B cell (primary cell): Measurements from ENCODE around the gene CARHSP1. TPM values are rescaled to one million over a fixed set of nuclear protein-coding genes. Genes with fewer than 3 reads are reported as not detected.

Source experiments
- ATAC-seq: fragments of 200-7000 bp; cut with Tn5 transposase; one replicate; pipeline ENCODE4 v1.10.0; 2021; ENCODE audit warnings: low read depth, mild to moderate bottlenecking, moderate number of reproducible peaks, moderate library complexity
- CTCF ChIA-PET: fragments of 350-600 bp; sonication (Branson Sonifier 250); formaldehyde crosslinking; loops from one replicate; lab custom pipeline; 2021; ENCODE audit warnings: antibody characterized with exemption, inconsistent platforms; lab: Charles Lee
- POLR2A ChIA-PET: fragments of 350-600 bp; sonication (Branson Sonifier 250); formaldehyde crosslinking; loops from one replicate; lab custom pipeline; 2021; ENCODE audit warnings: antibody characterized with exemption; lab: Charles Lee
- DNase-seq: peaks from one replicate; pipeline ENCODE4 v3.0.0; 2013
- H2AFZ ChIP-seq: 2 replicates; pipeline ENCODE4 v1.6.1; 2012; ENCODE audit warnings: mild to moderate bottlenecking, low read depth, low read length; ENCODE audit not compliant: insufficient read depth, poor library complexity, severe bottlenecking
- H3K27ac ChIP-seq, 2 donors: 1 replicate in 1 of 2; 2 replicates in 1 of 2; pipeline ENCODE4 v1.5.1; 2012 to 2013; ENCODE audit warnings: low read length in 2 of 2, mild to moderate bottlenecking in 2 of 2, moderate library complexity in 1 of 2
- H3K27me3 ChIP-seq, 4 experiments: fragments of 200-600 bp in 1 of 4; sonication (generic) in 1 of 4; replicated peaks in 1 of 4; 1 replicate in 2 of 4; 2 replicates in 2 of 4; pipeline versions ENCODE4 v1.6.1 to v1.7.0; 2013 to 2016; ENCODE audit warnings: low read length in 3 of 4, mild to moderate bottlenecking in 2 of 4, mixed read lengths in 1 of 4, moderate library complexity in 1 of 4; ENCODE audit not compliant: insufficient read depth in 4 of 4, control insufficient read depth in 3 of 4; ENCODE audit errors: control extremely low read depth in 1 of 4
- H3K36me3 ChIP-seq, 2 experiments: replicated peaks in 1 of 2; 1 replicate in 1 of 2; 2 replicates in 1 of 2; pipeline versions ENCODE4 v1.6.1 to v1.7.1; 2013; ENCODE audit warnings: low read length in 1 of 2; ENCODE audit not compliant: insufficient read depth in 2 of 2, control insufficient read depth in 1 of 2; ENCODE audit errors: control extremely low read depth in 1 of 2, extremely low read depth in 1 of 2
- H3K4me1 ChIP-seq, 2 donors: fragments of 200-600 bp in 1 of 2; sonication (generic) in 1 of 2; 1 replicate in 1 of 2; 2 replicates in 1 of 2; pipeline versions ENCODE4 v1.5.1 to v1.6.1; 2013 to 2017; ENCODE audit warnings: low read length in 2 of 2; ENCODE audit not compliant: control insufficient read depth in 2 of 2, insufficient read depth in 2 of 2
- H3K4me2 ChIP-seq: replicated peaks from 2 replicates; pipeline ENCODE3; 2012; ENCODE audit warnings: mild to moderate bottlenecking, low read depth, low read length; ENCODE audit not compliant: poor library complexity, severe bottlenecking
- H3K4me3 ChIP-seq, 5 experiments: fragments of 200-600 bp in 1 of 5; sonication (generic) in 1 of 5; 1 replicate in 3 of 5; 2 replicates in 2 of 5; pipeline versions ENCODE4 v1.5.1 to v1.7.0; 2011 to 2016; ENCODE audit warnings: low read length in 4 of 5, mild to moderate bottlenecking in 4 of 5, low read depth in 2 of 5, control low read depth in 1 of 5, moderate library complexity in 1 of 5; ENCODE audit not compliant: insufficient read depth in 1 of 5; ENCODE audit errors: control extremely low read depth in 1 of 5, extremely low read depth in 1 of 5
- H3K79me2 ChIP-seq: fragments of 200-600 bp; sonication (generic); one replicate; pipeline ENCODE4 v1.6.0; 2016; ENCODE audit warnings: low read length; ENCODE audit not compliant: control insufficient read depth, insufficient read depth
- H3K9ac ChIP-seq: fragments of 200-600 bp; sonication (generic); 2 replicates; pipeline ENCODE4 v1.6.1; 2017; ENCODE audit warnings: mild to moderate bottlenecking, low read length, moderate library complexity
- H3K9me3 ChIP-seq, 3 donors: one replicate each; pipeline versions ENCODE4 v1.6.1 to v1.7.1; 2013; ENCODE audit warnings: low read length in 2 of 3; ENCODE audit not compliant: control insufficient read depth in 2 of 3, insufficient read depth in 1 of 3; ENCODE audit errors: control extremely low read depth in 1 of 3
- H4K20me1 ChIP-seq: 2 replicates; pipeline ENCODE4 v1.6.0; 2012; ENCODE audit warnings: mild to moderate bottlenecking, low read length; ENCODE audit not compliant: insufficient read depth, control insufficient read depth, poor library complexity, severe bottlenecking
- H3K27ac Mint-ChIP-seq: one replicate; pipeline ENCODE4 v1.8.0; 2021; ENCODE audit warnings: mixed read lengths
- H3K27me3 Mint-ChIP-seq: one replicate; pipeline ENCODE4 v1.8.0; 2021; ENCODE audit warnings: mixed read lengths
- H3K4me1 Mint-ChIP-seq: one replicate; pipeline ENCODE4 v1.8.0; 2021; ENCODE audit warnings: mixed read lengths
- H3K4me3 Mint-ChIP-seq: one replicate; pipeline ENCODE4 v1.8.0; 2021; ENCODE audit warnings: mixed read lengths
- H3K9me3 Mint-ChIP-seq: one replicate; pipeline ENCODE4 v1.8.0; 2022; ENCODE audit warnings: mixed read lengths; ENCODE audit not compliant: insufficient read depth
- CTCF ChIP-seq: fragments of 200-600 bp; IDR thresholded peaks from one replicate; pipeline ENCODE4 v1.8.0; 2022; ENCODE audit warnings: antibody characterized with exemption, mild to moderate bottlenecking
- EZH2 ChIP-seq: IDR thresholded peaks from 2 replicates; pipeline ENCODE4 v1.6.1; 2012; ENCODE audit warnings: borderline replicate concordance, low read depth, mild to moderate bottlenecking, moderate library complexity, low read length; ENCODE audit not compliant: insufficient read depth, poor library complexity, severe bottlenecking
- WGBS: methylation state at CpG from one replicate; pipeline ENCODE4 v1.1.5; 2013; ENCODE audit warnings: missing lambda C conversion rate; ENCODE audit not compliant: insufficient coverage; 5-methylcytosine and 5-hydroxymethylcytosine counted together
- intact Hi-C: fragments of 100-400 bp; cut with micrococcal nuclease; formaldehyde crosslinking; loops from one replicate; pipeline ENCODE4 v1.10.0; 2022
- polyA plus RNA-seq: library from polyadenylated mRNA; depleted of rRNA; stranded (reverse); fragments of >200 nt; gene quantifications from 2 replicates; pipeline ENCODE4 v1.2.3, GENCODE V29; 2012
- total RNA-seq, 2 donors: library from RNA; stranded (reverse); fragments of 120-200 nt in 1 of 2; gene quantifications; 1 replicate in 1 of 2; 2 replicates in 1 of 2; pipeline versions ENCODE4 v1.2.3 to v1.2.4, GENCODE V29; 2013 to 2022

CARHSP1 gene
- total and polyA plus RNA-seq, 2 donors (not counting 1 experiment from before 2014, with no cell fraction given) = 26.5 to 63.1 TPM

GRCh38 chr16:8812162-8812843 lies 56.5 kb downstream of the CARHSP1 start:
- H3K9me3 ChIP-seq = no peaks in the 10 kb centered on the region
- H2AFZ ChIP-seq = no peak overlapping the region
- Mint-ChIP-seq H3K27ac (no peak overlapping the region), H3K27me3 (no peaks in the 10 kb centered on the region), H3K9me3 (no peaks in the 10 kb centered on the region), H3K4me3 (no peak overlapping the region), H3K4me1 (peaks cover 2% of the 10 kb centered on the region)
- DNase-seq (no peak), ATAC-seq (no peak)
- H3K79me2 ChIP-seq = peaks cover 8% of the 10 kb centered on the region
- no peak overlapping the region for H3K4me2 ChIP-seq
- intact Hi-C loops = no loop called here
- peaks cover 5% of the 10 kb centered on the region for H4K20me1 ChIP-seq
- no peak overlapping the region for H3K9ac ChIP-seq
- TF ChIP-seq CTCF (no peak), EZH2 (no peak)
- H3K4me1 ChIP-seq = no peaks in the 10 kb centered on the region
- CTCF ChIA-PET = no interaction called here
- H3K36me3 ChIP-seq = peaks cover 1 to 90% of the 10 kb centered on the region in 2 experiments
- H3K27me3 ChIP-seq = no peaks in the 10 kb centered on the region
- POLR2A ChIA-PET = no interaction called here
- 90% methylated on average over 7 of the region's 12 CpGs for WGBS
- no peak overlapping the region for H3K27ac ChIP-seq
- no peak overlapping the region for H3K4me3 ChIP-seq

GRCh38 chr16:8808613-8809353 lies 60.0 kb downstream of the CARHSP1 start:
- Mint-ChIP-seq H3K4me1 (no peaks in the 10 kb centered on the region), H3K4me3 (no peak overlapping the region), H3K9me3 (no peaks in the 10 kb centered on the region), H3K27ac (no peak overlapping the region), H3K27me3 (no peaks in the 10 kb centered on the region)
- intact Hi-C loops = no loop called here
- H3K27ac ChIP-seq = no peak overlapping the region
- ChIA-PET POLR2A (no interaction called here), CTCF (no interaction called here)
- DNase-seq (no peak), ATAC-seq (no peak)
- peaks cover 5% of the 10 kb centered on the region for H4K20me1 ChIP-seq
- TF ChIP-seq EZH2 = no peak
- TF ChIP-seq CTCF = no peak
- H3K79me2 ChIP-seq = peaks cover 18% of the 10 kb centered on the region
- no peak overlapping the region for H2AFZ ChIP-seq
- no peak overlapping the region for H3K4me2 ChIP-seq
- WGBS = 98% methylated on average over 10 of the region's 11 CpGs
- no peak overlapping the region for H3K9ac ChIP-seq
- no peaks in the 10 kb centered on the region for H3K4me1 ChIP-seq
- no peaks in the 10 kb centered on the region for H3K9me3 ChIP-seq
- H3K4me3 ChIP-seq = no peak overlapping the region
- no peaks in the 10 kb centered on the region for H3K27me3 ChIP-seq
- H3K36me3 ChIP-seq = peaks cover 0 to 86% of the 10 kb centered on the region in 2 experiments
